Neural cell (in vitro differentiated cells): ENCODE measurements around the gene CNTFR.

ENCODE experiments used
- CTCF ChIP-seq: fragments of 450-650 bp; IDR thresholded peaks from 2 replicates; pipeline ENCODE4 v1.5.1; 2014; ENCODE audit warnings: antibody characterized with exemption, mild to moderate bottlenecking, moderate library complexity; ENCODE audit not compliant: poor library complexity, severe bottlenecking
- EP300 ChIP-seq: fragments of 450-650 bp; conservative IDR thresholded peaks from 2 replicates; pipeline ENCODE4 v1.6.1; 2014; ENCODE audit warnings: antibody characterized with exemption, mild to moderate bottlenecking, moderate library complexity; ENCODE audit not compliant: poor library complexity, severe bottlenecking
- EZH2 ChIP-seq: fragments of 200-600, 300-800 bp; shearing (Covaris generic), sonication (generic); IDR thresholded peaks from 2 replicates; pipeline ENCODE4 v1.6.1; 2014; ENCODE audit warnings: antibody characterized with exemption, low read length, borderline replicate concordance, mild to moderate bottlenecking; ENCODE audit not compliant: insufficient read depth, poor library complexity, severe bottlenecking
- MXI1 ChIP-seq: fragments of 450-650 bp; conservative IDR thresholded peaks from 2 replicates; pipeline ENCODE4 v1.6.1; 2014; ENCODE audit warnings: antibody characterized with exemption, mild to moderate bottlenecking; ENCODE audit not compliant: poor library complexity, severe bottlenecking
- RAD21 ChIP-seq: fragments of 450-650 bp; conservative IDR thresholded peaks from 2 replicates; pipeline ENCODE4 v1.6.1; 2014; ENCODE audit warnings: antibody characterized with exemption, mild to moderate bottlenecking, moderate library complexity
- REST ChIP-seq: IDR thresholded peaks from 2 replicates; pipeline ENCODE4 v1.6.1; 2012; ENCODE audit warnings: borderline replicate concordance
- TAF1 ChIP-seq: IDR thresholded peaks from 2 replicates; pipeline ENCODE4 v1.6.1; 2012; ENCODE audit warnings: low read depth

GRCh38 chr9:34559624-34560455 lies 29.7 kb downstream of the CNTFR start:
- TF ChIP-seq CTCF: no peak
- TF ChIP-seq REST: no peak
- no peak for TF ChIP-seq EZH2
- TF ChIP-seq EP300: no peak
- TF ChIP-seq TAF1: no peak
- TF ChIP-seq RAD21: no peak
- no peak for TF ChIP-seq MXI1
